ENCODE measurements around the gene DENND1A. TPM values are rescaled to one million over a fixed set of nuclear protein-coding genes. Genes with fewer than 3 reads are reported as not detected.
A peak's percentile ranks its signal among the peaks of the same experiment; 100 is the strongest.

Gene DENND1A
- total RNA-seq, 4 donors from 2014 or later: 37.1 to 55.3 (median 50.0) TPM

DNA sequence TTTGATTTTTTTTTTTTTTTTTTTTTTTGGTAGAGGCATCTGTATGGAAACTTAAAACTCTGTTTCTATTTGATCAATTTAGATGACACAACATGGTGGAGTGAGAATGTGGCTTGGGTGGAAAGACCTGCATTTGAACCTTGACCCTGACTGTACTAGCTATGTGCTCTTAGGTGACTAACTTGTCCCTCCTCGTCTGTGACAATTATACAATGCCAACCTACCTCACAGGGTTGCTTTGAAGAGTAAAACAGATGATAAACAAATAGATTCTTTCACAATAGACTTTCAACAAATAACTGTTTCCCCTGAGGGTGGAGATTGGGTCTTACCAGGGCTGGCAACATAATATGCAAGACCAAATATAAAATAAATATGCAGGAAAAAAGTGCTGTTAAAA, 464.6 kb downstream of the DENND1A start:
- H3K27ac ChIP-seq: no peak overlapping the region
- H3K4me1 ChIP-seq: peaks cover 0 to 6% (median 0%) of the 10 kb centered on the region in 4 donors
- DNase-seq: peak in 1 of 3 donors; percentile 58
- H3K36me3 ChIP-seq: no peaks in the 10 kb centered on the region
- no peaks in the 10 kb centered on the region for H3K27me3 ChIP-seq
- no peak for TF ChIP-seq POLR2A (IDR thresholded peaks at IDR 0.05)
- TF ChIP-seq, protein P1, sequence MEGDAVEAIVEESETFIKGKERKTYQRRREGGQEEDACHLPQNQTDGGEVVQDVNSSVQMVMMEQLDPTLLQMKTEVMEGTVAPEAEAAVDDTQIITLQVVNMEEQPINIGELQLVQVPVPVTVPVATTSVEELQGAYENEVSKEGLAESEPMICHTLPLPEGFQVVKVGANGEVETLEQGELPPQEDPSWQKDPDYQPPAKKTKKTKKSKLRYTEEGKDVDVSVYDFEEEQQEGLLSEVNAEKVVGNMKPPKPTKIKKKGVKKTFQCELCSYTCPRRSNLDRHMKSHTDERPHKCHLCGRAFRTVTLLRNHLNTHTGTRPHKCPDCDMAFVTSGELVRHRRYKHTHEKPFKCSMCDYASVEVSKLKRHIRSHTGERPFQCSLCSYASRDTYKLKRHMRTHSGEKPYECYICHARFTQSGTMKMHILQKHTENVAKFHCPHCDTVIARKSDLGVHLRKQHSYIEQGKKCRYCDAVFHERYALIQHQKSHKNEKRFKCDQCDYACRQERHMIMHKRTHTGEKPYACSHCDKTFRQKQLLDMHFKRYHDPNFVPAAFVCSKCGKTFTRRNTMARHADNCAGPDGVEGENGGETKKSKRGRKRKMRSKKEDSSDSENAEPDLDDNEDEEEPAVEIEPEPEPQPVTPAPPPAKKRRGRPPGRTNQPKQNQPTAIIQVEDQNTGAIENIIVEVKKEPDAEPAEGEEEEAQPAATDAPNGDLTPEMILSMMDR (IDR thresholded peaks at IDR 0.05): no peak
- H3K9me3 ChIP-seq: no peaks in the 10 kb centered on the region
- no peak overlapping the region for H3K4me3 ChIP-seq

DNA sequence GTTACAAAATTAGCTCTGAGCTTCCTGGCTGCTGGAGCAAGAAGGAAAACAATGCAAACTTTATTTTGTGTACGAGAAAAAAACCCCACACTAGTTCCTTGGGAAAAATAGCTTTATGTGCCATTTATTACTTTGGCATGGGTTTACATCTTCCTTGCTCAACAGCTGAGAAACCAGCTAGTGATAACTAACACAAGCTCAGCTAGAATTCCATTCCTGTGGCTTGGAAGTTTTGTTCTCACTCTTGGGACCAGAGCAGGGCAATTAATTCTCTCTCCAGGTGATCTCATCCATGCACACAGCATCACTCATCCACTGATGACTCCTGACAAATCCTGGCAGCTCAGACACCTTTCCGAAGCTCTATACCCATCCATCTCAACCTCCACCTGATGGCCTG, 469.8 kb downstream of the DENND1A start:
- H3K27me3 ChIP-seq: no peaks in the 10 kb centered on the region
- no peak overlapping the region for H3K4me3 ChIP-seq
- H3K4me1 ChIP-seq: peaks cover 0 to 14% (median 0%) of the 10 kb centered on the region in 4 donors
- peak in 1 of 3 donors; percentile 2 for DNase-seq
- H3K27ac ChIP-seq: no peak overlapping the region
- TF ChIP-seq, protein P1 (IDR thresholded peaks at IDR 0.05): no peak
- no peak for TF ChIP-seq POLR2A (IDR thresholded peaks at IDR 0.05)
- H3K9me3 ChIP-seq: no peaks in the 10 kb centered on the region
- H3K36me3 ChIP-seq: peaks cover 0 to 4% (median 0%) of the 10 kb centered on the region in 3 donors

DNA sequence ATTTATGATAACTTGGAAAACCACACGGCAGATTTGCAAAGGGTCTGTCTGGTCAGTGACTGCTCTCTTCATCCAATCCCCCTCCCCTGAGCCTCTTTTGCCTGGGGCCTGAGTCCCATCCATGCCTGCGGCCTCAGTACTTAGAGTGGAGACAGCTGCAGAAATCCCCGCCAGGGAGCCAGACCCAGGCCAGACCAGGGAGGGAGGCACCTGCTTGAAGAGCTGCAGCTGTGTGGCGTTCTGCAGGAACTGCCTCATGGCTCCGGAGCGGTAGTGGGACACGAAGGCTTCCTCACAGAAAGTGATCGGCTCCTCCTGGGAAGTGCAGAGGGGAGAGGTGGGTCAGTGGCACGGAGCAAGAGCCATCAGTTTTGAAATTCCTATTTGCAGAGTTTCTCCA, 472.3 kb downstream of the DENND1A start:
- peaks cover 0 to 9% (median 0%) of the 10 kb centered on the region in 3 donors for H3K36me3 ChIP-seq
- peaks cover 0 to 16% (median 0%) of the 10 kb centered on the region in 4 donors for H3K4me1 ChIP-seq
- H3K27me3 ChIP-seq: no peaks in the 10 kb centered on the region
- TF ChIP-seq POLR2A (IDR thresholded peaks at IDR 0.05): no peak
- TF ChIP-seq, protein P1 (IDR thresholded peaks at IDR 0.05): no peak
- H3K9me3 ChIP-seq: no peaks in the 10 kb centered on the region
- no peak overlapping the region for H3K27ac ChIP-seq
- H3K4me3 ChIP-seq: no peak overlapping the region
- no peak for DNase-seq

DNA sequence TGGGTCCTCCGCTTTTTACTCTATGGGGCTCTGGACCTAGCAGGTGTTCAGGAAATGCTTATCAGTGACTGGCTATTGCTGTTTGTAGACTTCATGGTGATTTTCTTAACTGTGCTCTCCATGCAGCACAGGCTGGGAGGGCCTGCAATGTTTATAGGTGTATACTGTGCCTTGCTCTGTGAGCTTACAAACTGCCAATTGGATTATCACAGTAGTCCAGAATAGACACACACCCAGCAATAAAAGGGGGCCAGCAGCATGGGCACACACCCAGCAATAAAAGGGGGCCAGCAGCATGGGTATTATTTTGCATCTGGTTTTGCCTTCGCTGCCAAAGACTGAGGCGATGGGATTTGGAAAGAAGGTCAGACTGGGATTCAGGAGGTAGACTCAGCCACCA, 473.9 kb downstream of the DENND1A start:
- TF ChIP-seq, protein P1 (IDR thresholded peaks at IDR 0.05): no peak
- TF ChIP-seq POLR2A (IDR thresholded peaks at IDR 0.05): no peak
- H3K27me3 ChIP-seq: no peaks in the 10 kb centered on the region
- H3K4me1 ChIP-seq: peaks cover 0 to 16% (median 0%) of the 10 kb centered on the region in 4 donors
- peak in 2 of 3 donors; percentile 66 to 69 for DNase-seq
- no peak overlapping the region for H3K4me3 ChIP-seq
- H3K27ac ChIP-seq: peak overlapping the region in 3 of 4 donors; percentile 15 to 38 (median 23)
- H3K36me3 ChIP-seq: peaks cover 0 to 9% (median 0%) of the 10 kb centered on the region in 3 donors
- no peaks in the 10 kb centered on the region for H3K9me3 ChIP-seq

DNA sequence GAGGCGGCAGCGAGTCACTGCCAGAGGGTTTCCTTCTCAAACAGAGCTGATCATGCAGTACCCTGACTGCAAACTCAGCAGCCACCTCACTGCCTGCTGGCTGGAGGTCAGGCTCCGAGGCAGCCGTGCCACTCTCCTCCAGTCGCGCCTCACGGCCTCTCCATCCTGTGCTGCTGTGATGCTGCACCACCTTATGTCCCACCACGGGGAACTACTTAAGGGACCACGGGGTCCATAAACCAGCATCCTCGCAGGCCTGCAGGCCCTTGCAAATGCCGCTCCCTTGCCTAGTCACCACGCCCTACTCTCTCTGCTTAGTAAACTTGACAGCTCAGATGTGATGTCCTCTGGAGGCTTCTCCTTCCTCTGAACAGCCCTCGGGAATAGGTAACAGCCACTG, 474.7 kb downstream of the DENND1A start:
- DNase-seq: peak in 1 of 3 donors; percentile 36
- Histone ChIP-seq H3K27ac (peak overlapping the region in 3 of 4 donors; percentile 15 to 38 (median 23)), H3K9me3 (no peaks in the 10 kb centered on the region), H3K4me1 (peaks cover 0 to 16% (median 0%) of the 10 kb centered on the region in 4 donors), H3K4me3 (no peak overlapping the region), H3K36me3 (peaks cover 0 to 9% (median 0%) of the 10 kb centered on the region in 3 donors), H3K27me3 (no peaks in the 10 kb centered on the region)
- no peak for TF ChIP-seq POLR2A (IDR thresholded peaks at IDR 0.05)
- TF ChIP-seq, protein P1 (IDR thresholded peaks at IDR 0.05): no peak
